SJSA1 (cell line): ENCODE results near the gene CPNE5. TPM values are rescaled to one million over a fixed set of nuclear protein-coding genes. Genes with fewer than 3 reads are reported as not detected.

Experiments
- DNase-seq, 2 experiments: peaks; one replicate each; pipeline ENCODE4 v3.0.0-alpha.2; 2015 to 2020; ENCODE audit warnings: low spot score in 2 of 2, low read depth in 1 of 2
- H3K27ac ChIP-seq: fragments of 250-450 bp; sonication (Bioruptor Pico); 2 replicates; pipeline ENCODE4 v1.5.1; 2020; ENCODE audit warnings: mild to moderate bottlenecking, moderate library complexity
- H3K27me3 ChIP-seq: fragments of 250-450 bp; sonication (Bioruptor Pico); replicated peaks from 2 replicates; pipeline ENCODE4 v1.5.1; 2020; ENCODE audit warnings: mild to moderate bottlenecking, moderate library complexity
- H3K36me3 ChIP-seq: fragments of 250-450 bp; sonication (Bioruptor Pico); 2 replicates; pipeline ENCODE4 v1.5.1; 2020; ENCODE audit warnings: mild to moderate bottlenecking
- H3K4me1 ChIP-seq: fragments of 250-450 bp; sonication (Bioruptor Pico); replicated peaks from 2 replicates; pipeline ENCODE4 v1.6.1; 2021; ENCODE audit warnings: mild to moderate bottlenecking
- H3K4me3 ChIP-seq: fragments of 250-450 bp; sonication (Bioruptor Pico); 2 replicates; pipeline ENCODE4 v1.5.1; 2020; ENCODE audit warnings: mild to moderate bottlenecking
- H3K9me3 ChIP-seq: fragments of 250-450 bp; sonication (Bioruptor Pico); replicated peaks from 2 replicates; pipeline ENCODE4 v1.5.1; 2020; ENCODE audit warnings: mild to moderate bottlenecking
- total RNA-seq: library from RNA; depleted of rRNA; stranded (reverse); fragments of >200 nt; shearing (Covaris generic); gene quantifications from 2 replicates; pipeline ENCODE4 v1.2.3, GENCODE V29; 2014; rRNA removed

Gene CPNE5
- total RNA-seq = 0.08 TPM in 1 of 2 replicates, not detected in the other

- H3K36me3 ChIP-seq = no peaks in the 10 kb centered on the region
- peak within 1 kb of the TSS; percentile 40 for H3K4me3 ChIP-seq
- H3K27me3 ChIP-seq = peaks cover 20% of the 10 kb centered on the region
- no peaks in the 10 kb centered on the region for H3K9me3 ChIP-seq
- H3K27ac ChIP-seq = no peak within 1 kb of the TSS
- no peak for DNase-seq
- H3K4me1 ChIP-seq = peaks cover 12% of the 10 kb centered on the region
Observed at GRCh38 chr6:36838896-36839748, at the start of gene CPNE5. Gene CPNE5 (minus strand): TSS chr6:36839444. CDS start chr6:36839377, 67 bp downstream.

GRCh38 chr6:36888115-36888643 is 48.9 kb upstream of the CPNE5 start:
- no peak for DNase-seq
- Histone ChIP-seq H3K27me3 (no peaks in the 10 kb centered on the region), H3K4me3 (no peak overlapping the region), H3K9me3 (no peaks in the 10 kb centered on the region), H3K27ac (no peak overlapping the region), H3K4me1 (peaks cover 8% of the 10 kb centered on the region), H3K36me3 (peaks cover 4% of the 10 kb centered on the region; the same call in 1 of the 2 replicates)

GRCh38 chr6:36886950-36887618 is 47.8 kb upstream of the CPNE5 start:
- 0 out of 2 replicates have a peak, but pooled peaks cover 4% of the 10 kb centered on the region for H3K36me3 ChIP-seq
- no peaks in the 10 kb centered on the region for H3K9me3 ChIP-seq
- DNase-seq = no peak
- H3K27me3 ChIP-seq = no peaks in the 10 kb centered on the region
- H3K4me3 ChIP-seq = 0 out of 2 replicates have a peak overlapping the region, but pooled peaks have one; percentile 73
- H3K4me1 ChIP-seq = peaks cover 8% of the 10 kb centered on the region
- H3K27ac ChIP-seq = no peak overlapping the region

- H3K27ac ChIP-seq = peak within 1 kb of the TSS; percentile 39
- peak; percentile 96 to 99 for DNase-seq
- H3K9me3 ChIP-seq = no peaks in the 10 kb centered on the region
- 0 out of 2 replicates have a peak, but pooled peaks cover 4% of the 10 kb centered on the region for H3K36me3 ChIP-seq
- peak within 1 kb of the TSS; percentile 73 for H3K4me3 ChIP-seq
- H3K27me3 ChIP-seq = no peaks in the 10 kb centered on the region
- H3K4me1 ChIP-seq = peaks cover 8% of the 10 kb centered on the region
Observed at GRCh38 chr6:36885461-36886401, 46.5 kb upstream of the CPNE5 start, which contains the start of gene C6orf89. Gene C6orf89 (plus strand): TSS chr6:36885952. CDS start chr6:36899445, 13,493 bp downstream.

- Histone ChIP-seq H3K9me3 (no peaks in the 10 kb centered on the region), H3K27ac (no peak overlapping the region)
Observed at GRCh38 chr6:36884610-36885009, 45.4 kb upstream of the CPNE5 start.

GRCh38 chr6:36875250-36875633 is 36.0 kb upstream of the CPNE5 start:
- Histone ChIP-seq H3K9me3 (no peaks in the 10 kb centered on the region), H3K4me3 (peak overlapping the region; percentile 88), H3K27ac (peak overlapping the region; percentile 96), H3K27me3 (no peaks in the 10 kb centered on the region), H3K4me1 (peaks cover 17% of the 10 kb centered on the region), H3K36me3 (peaks cover 29% of the 10 kb centered on the region)
- no peak for DNase-seq

More at GRCh38 chr6:36884610-36885009, 45.4 kb upstream of the CPNE5 start:
- peaks cover 8% of the 10 kb centered on the region for H3K4me1 ChIP-seq
- H3K36me3 ChIP-seq = 0 out of 2 replicates have a peak, but pooled peaks cover 4% of the 10 kb centered on the region
- H3K27me3 ChIP-seq = no peaks in the 10 kb centered on the region
- H3K4me3 ChIP-seq = no peak overlapping the region
- DNase-seq = no peak

- Histone ChIP-seq H3K27ac (peak within 1 kb of the TSS; percentile 96), H3K4me3 (peak within 1 kb of the TSS; percentile 88), H3K4me1 (peaks cover 17% of the 10 kb centered on the region), H3K36me3 (peaks cover 31% of the 10 kb centered on the region), H3K9me3 (no peaks in the 10 kb centered on the region), H3K27me3 (no peaks in the 10 kb centered on the region)
- peak; percentile 91 to 98 for DNase-seq
Observed at GRCh38 chr6:36874443-36875249, 35.4 kb upstream of the CPNE5 start, which contains the start of gene PPIL1. Gene PPIL1 (minus strand): TSS chr6:36874803. CDS start chr6:36874772, 31 bp downstream.

GRCh38 chr6:36873612-36874442 is 34.6 kb upstream of the CPNE5 start:
- H3K9me3 ChIP-seq = no peaks in the 10 kb centered on the region
- H3K36me3 ChIP-seq = peaks cover 35% of the 10 kb centered on the region
- no peaks in the 10 kb centered on the region for H3K27me3 ChIP-seq
- peak overlapping the region; percentile 88 for H3K4me3 ChIP-seq
- H3K27ac ChIP-seq = peak overlapping the region; percentile 96
- peaks cover 17% of the 10 kb centered on the region for H3K4me1 ChIP-seq
- DNase-seq = no peak

GRCh38 chr6:36873115-36873514 is 33.9 kb upstream of the CPNE5 start:
- Histone ChIP-seq H3K4me3 (no peak overlapping the region), H3K27me3 (no peaks in the 10 kb centered on the region), H3K9me3 (no peaks in the 10 kb centered on the region), H3K36me3 (peaks cover 41% of the 10 kb centered on the region), H3K4me1 (peaks cover 17% of the 10 kb centered on the region), H3K27ac (no peak overlapping the region)
- no peak for DNase-seq

- H3K27me3 ChIP-seq = no peaks in the 10 kb centered on the region
- no peak for DNase-seq
- no peaks in the 10 kb centered on the region for H3K9me3 ChIP-seq
- H3K36me3 ChIP-seq = peaks cover 55% of the 10 kb centered on the region
- H3K27ac ChIP-seq = no peak overlapping the region
- H3K4me3 ChIP-seq = no peak overlapping the region
- peaks cover 17% of the 10 kb centered on the region for H3K4me1 ChIP-seq
Observed at GRCh38 chr6:36871686-36872085, 32.4 kb upstream of the CPNE5 start.

GRCh38 chr6:36867471-36868224 is 28.4 kb upstream of the CPNE5 start:
- Histone ChIP-seq H3K36me3 (peaks cover 68% of the 10 kb centered on the region), H3K27ac (no peak overlapping the region), H3K9me3 (no peaks in the 10 kb centered on the region), H3K27me3 (no peaks in the 10 kb centered on the region), H3K4me3 (no peak overlapping the region), H3K4me1 (no peaks in the 10 kb centered on the region)
- DNase-seq = no peak
